CD4-positive, alpha-beta T cell treated with Interleukin-15 for 1 hour (primary cell): Measurements from ENCODE around the gene NUSAP1.
"Not testable (repeated sequence)": the region's sequence is repeated elsewhere in the genome, so short reads cannot be mapped to it uniquely, and the experiment has no call there.

Experiments used
- DNase-seq: peaks from one replicate; pipeline ENCODE4 v3.0.0-alpha.2; 2020

Gene NUSAP1

GRCh38 chr15:41333026-41333562, 413 bp downstream of the NUSAP1 start:
- no peak for DNase-seq

GRCh38 chr15:41334293-41335120, 1.8 kb downstream of the NUSAP1 start:
- DNase-seq: no peak

- no peak for DNase-seq
These were observed 3.9 kb downstream of the NUSAP1 start for GRCh38 chr15:41336549-41336948.

- DNase-seq: no peak
These were observed 4.4 kb downstream of the NUSAP1 start for GRCh38 chr15:41337047-41337446.

GRCh38 chr15:41337631-41338522, 5.2 kb downstream of the NUSAP1 start:
- no peak for DNase-seq

GRCh38 chr15:41340189-41340695, 7.6 kb downstream of the NUSAP1 start:
- no peak for DNase-seq

GRCh38 chr15:41341519-41341918, 8.8 kb downstream of the NUSAP1 start:
- no peak for DNase-seq

GRCh38 chr15:41347236-41347635, 14.6 kb downstream of the NUSAP1 start:
- no peak for DNase-seq

GRCh38 chr15:41350057-41350717, 17.5 kb downstream of the NUSAP1 start:
- no peak for DNase-seq

- DNase-seq: no peak
These were observed 21.7 kb downstream of the NUSAP1 start for GRCh38 chr15:41354371-41354770.

- no peak for DNase-seq
These were observed 34.7 kb downstream of the NUSAP1 start for GRCh38 chr15:41367418-41367817.

- no peak for DNase-seq
These were observed 45.3 kb downstream of the NUSAP1 start for GRCh38 chr15:41377978-41378377.

GRCh38 chr15:41383974-41384749, 51.5 kb downstream of the NUSAP1 start:
- DNase-seq: not testable (repeated sequence)

- no peak for DNase-seq
These were observed 55.0 kb downstream of the NUSAP1 start for GRCh38 chr15:41387646-41388045.

GRCh38 chr15:41392659-41393058, 60.0 kb downstream of the NUSAP1 start:
- no peak for DNase-seq

- DNase-seq: no peak
These were observed 62.2 kb downstream of the NUSAP1 start for GRCh38 chr15:41394924-41395323.

- DNase-seq: no peak
These were observed 63.4 kb downstream of the NUSAP1 start for GRCh38 chr15:41396111-41396510.

GRCh38 chr15:41401904-41402267, 69.2 kb downstream of the NUSAP1 start:
- DNase-seq: no peak

- no peak for DNase-seq
These were observed 74.7 kb downstream of the NUSAP1 start for GRCh38 chr15:41407341-41407740.

GRCh38 chr15:41408234-41408641, 75.6 kb downstream of the NUSAP1 start:
- DNase-seq: no peak

- no peak for DNase-seq
These were observed 78.3 kb downstream of the NUSAP1 start for GRCh38 chr15:41411031-41411430.

- DNase-seq: no peak
These were observed 78.8 kb downstream of the NUSAP1 start for GRCh38 chr15:41411441-41411840.
